ENCODE measurements around the gene EEF1A2.

Gene EEF1A2

DNA sequence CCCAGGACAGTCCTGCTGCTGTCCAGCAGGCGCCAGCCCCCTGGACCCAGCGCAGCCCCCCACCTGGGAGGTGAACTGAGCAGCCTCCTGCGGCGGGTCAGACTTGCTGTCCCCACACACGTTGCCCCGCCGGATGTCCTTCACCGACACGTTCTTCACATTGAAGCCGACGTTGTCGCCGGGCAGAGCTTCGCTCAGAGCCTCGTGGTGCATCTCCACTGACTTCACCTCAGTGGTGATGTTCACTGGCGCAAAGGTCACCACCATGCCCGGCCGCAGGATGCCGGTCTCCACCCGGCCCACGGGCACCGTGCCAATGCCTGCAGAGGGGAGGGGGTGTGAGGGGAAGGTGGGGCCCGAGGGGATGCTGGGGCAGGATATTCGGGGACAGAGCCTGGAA lies 8.5 kb downstream of the EEF1A2 start:
- TF ChIP-seq ZNF565 (CRISPR knock-in tag; conservative IDR thresholded peaks at IDR 0.05; ENCODE audit: low read depth), result no peak
- no peak for TF ChIP-seq ZFP30 (CRISPR knock-in tag; IDR thresholded peaks at IDR 0.05)
- TF ChIP-seq, protein P1, sequence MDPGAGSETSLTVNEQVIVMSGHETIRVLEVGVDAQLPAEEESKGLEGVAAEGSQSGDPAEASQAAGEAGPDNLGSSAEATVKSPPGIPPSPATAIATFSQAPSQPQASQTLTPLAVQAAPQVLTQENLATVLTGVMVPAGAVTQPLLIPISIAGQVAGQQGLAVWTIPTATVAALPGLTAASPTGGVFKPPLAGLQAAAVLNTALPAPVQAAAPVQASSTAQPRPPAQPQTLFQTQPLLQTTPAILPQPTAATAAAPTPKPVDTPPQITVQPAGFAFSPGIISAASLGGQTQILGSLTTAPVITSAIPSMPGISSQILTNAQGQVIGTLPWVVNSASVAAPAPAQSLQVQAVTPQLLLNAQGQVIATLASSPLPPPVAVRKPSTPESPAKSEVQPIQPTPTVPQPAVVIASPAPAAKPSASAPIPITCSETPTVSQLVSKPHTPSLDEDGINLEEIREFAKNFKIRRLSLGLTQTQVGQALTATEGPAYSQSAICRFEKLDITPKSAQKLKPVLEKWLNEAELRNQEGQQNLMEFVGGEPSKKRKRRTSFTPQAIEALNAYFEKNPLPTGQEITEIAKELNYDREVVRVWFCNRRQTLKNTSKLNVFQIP (CRISPR knock-in tag; IDR thresholded peaks at IDR 0.05; ENCODE audit: borderline replicate concordance, low read depth), result no peak
- TF ChIP-seq, protein P2, sequence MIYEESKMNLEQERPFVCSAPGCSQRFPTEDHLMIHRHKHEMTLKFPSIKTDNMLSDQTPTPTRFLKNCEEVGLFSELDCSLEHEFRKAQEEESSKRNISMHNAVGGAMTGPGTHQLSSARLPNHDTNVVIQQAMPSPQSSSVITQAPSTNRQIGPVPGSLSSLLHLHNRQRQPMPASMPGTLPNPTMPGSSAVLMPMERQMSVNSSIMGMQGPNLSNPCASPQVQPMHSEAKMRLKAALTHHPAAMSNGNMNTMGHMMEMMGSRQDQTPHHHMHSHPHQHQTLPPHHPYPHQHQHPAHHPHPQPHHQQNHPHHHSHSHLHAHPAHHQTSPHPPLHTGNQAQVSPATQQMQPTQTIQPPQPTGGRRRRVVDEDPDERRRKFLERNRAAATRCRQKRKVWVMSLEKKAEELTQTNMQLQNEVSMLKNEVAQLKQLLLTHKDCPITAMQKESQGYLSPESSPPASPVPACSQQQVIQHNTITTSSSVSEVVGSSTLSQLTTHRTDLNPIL (CRISPR knock-in tag; IDR thresholded peaks at IDR 0.05; ENCODE audit: low read depth), result no peak
- no peak for TF ChIP-seq TCF4 (CRISPR knock-in tag; IDR thresholded peaks at IDR 0.05; ENCODE audit: borderline replicate concordance)
- TF ChIP-seq ZNF70 (CRISPR knock-in tag; IDR thresholded peaks at IDR 0.05), result no peak
- TF ChIP-seq SNAI2 (CRISPR knock-in tag; IDR thresholded peaks at IDR 0.05), result no peak
- no peak for TF ChIP-seq ZC3H10 (CRISPR knock-in tag; IDR thresholded peaks at IDR 0.05)
- TF ChIP-seq TOX (CRISPR knock-in tag; IDR thresholded peaks at IDR 0.05; ENCODE audit: borderline replicate concordance), result no peak
- TF ChIP-seq ARNTL (CRISPR knock-in tag; IDR thresholded peaks at IDR 0.05; ENCODE audit: borderline replicate concordance, low read depth), result no peak
- TF ChIP-seq ZFP3 (CRISPR knock-in tag; IDR thresholded peaks at IDR 0.05), result no peak
- no peak for TF ChIP-seq OSR1 (CRISPR knock-in tag; IDR thresholded peaks at IDR 0.05)
- no peak for TF ChIP-seq CSDC2 (CRISPR knock-in tag; IDR thresholded peaks at IDR 0.05)
- no peak for ATAC-seq

DNA sequence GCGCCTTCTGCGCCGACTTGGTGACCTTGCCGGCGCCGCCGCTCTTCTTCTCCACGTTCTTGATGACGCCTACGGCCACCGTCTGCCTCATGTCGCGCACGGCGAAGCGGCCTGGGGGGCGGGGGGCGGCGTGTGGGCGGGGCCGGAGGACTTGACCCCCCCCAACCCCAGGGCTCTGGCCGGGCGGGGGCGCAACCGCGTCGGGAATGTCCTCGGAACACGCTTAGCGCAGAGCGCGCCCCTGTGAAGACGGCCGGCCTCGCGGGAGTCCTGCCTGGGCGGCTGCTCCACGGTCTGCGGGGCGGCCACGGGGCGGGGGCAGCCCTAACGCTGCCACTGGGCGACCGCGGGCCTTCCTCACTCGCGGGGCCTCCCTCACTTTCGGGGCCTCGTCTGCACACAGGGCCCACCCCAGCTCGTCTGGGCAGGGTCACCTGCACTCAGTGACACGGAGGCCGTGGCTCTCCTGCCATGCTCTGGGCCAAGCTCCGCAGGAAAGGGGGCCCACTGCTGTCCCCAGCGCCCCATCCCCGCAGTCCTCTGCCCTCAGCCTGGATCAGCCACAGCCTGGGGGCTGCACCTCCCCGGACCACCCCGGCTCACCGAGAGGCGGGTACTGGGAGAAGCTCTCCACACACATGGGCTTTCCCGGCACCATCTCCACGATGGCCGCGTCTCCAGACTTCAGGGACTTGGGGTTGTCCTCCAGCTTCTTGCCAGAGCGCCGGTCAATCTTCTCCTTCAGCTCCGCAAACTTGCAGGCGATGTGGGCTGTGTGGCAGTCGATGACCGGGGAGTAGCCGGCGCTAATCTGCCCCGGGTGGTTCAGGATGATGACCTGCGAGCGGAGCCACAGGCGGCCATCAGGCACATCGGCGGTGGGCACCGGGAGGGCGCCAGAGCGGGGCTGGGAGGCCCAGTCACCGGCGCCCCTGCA lies 10.3 kb downstream of the EEF1A2 start:
- no peak for ATAC-seq
- TF ChIP-seq ISL1 (CRISPR knock-in tag; IDR thresholded peaks at IDR 0.05), result no peak
- TF ChIP-seq, protein P3, sequence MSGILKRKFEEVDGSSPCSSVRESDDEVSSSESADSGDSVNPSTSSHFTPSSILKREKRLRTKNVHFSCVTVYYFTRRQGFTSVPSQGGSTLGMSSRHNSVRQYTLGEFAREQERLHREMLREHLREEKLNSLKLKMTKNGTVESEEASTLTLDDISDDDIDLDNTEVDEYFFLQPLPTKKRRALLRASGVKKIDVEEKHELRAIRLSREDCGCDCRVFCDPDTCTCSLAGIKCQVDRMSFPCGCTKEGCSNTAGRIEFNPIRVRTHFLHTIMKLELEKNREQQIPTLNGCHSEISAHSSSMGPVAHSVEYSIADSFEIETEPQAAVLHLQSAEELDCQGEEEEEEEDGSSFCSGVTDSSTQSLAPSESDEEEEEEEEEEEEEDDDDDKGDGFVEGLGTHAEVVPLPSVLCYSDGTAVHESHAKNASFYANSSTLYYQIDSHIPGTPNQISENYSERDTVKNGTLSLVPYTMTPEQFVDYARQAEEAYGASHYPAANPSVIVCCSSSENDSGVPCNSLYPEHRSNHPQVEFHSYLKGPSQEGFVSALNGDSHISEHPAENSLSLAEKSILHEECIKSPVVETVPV (CRISPR knock-in tag; IDR thresholded peaks at IDR 0.05), result no peak
- TF ChIP-seq RARB (CRISPR knock-in tag; IDR thresholded peaks at IDR 0.05), result no peak
- TF ChIP-seq, protein P4, sequence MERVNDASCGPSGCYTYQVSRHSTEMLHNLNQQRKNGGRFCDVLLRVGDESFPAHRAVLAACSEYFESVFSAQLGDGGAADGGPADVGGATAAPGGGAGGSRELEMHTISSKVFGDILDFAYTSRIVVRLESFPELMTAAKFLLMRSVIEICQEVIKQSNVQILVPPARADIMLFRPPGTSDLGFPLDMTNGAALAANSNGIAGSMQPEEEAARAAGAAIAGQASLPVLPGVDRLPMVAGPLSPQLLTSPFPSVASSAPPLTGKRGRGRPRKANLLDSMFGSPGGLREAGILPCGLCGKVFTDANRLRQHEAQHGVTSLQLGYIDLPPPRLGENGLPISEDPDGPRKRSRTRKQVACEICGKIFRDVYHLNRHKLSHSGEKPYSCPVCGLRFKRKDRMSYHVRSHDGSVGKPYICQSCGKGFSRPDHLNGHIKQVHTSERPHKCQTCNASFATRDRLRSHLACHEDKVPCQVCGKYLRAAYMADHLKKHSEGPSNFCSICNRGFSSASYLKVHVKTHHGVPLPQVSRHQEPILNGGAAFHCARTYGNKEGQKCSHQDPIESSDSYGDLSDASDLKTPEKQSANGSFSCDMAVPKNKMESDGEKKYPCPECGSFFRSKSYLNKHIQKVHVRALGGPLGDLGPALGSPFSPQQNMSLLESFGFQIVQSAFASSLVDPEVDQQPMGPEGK (CRISPR knock-in tag; IDR thresholded peaks at IDR 0.05; ENCODE audit: borderline replicate concordance), result no peak
- TF ChIP-seq, protein P5, sequence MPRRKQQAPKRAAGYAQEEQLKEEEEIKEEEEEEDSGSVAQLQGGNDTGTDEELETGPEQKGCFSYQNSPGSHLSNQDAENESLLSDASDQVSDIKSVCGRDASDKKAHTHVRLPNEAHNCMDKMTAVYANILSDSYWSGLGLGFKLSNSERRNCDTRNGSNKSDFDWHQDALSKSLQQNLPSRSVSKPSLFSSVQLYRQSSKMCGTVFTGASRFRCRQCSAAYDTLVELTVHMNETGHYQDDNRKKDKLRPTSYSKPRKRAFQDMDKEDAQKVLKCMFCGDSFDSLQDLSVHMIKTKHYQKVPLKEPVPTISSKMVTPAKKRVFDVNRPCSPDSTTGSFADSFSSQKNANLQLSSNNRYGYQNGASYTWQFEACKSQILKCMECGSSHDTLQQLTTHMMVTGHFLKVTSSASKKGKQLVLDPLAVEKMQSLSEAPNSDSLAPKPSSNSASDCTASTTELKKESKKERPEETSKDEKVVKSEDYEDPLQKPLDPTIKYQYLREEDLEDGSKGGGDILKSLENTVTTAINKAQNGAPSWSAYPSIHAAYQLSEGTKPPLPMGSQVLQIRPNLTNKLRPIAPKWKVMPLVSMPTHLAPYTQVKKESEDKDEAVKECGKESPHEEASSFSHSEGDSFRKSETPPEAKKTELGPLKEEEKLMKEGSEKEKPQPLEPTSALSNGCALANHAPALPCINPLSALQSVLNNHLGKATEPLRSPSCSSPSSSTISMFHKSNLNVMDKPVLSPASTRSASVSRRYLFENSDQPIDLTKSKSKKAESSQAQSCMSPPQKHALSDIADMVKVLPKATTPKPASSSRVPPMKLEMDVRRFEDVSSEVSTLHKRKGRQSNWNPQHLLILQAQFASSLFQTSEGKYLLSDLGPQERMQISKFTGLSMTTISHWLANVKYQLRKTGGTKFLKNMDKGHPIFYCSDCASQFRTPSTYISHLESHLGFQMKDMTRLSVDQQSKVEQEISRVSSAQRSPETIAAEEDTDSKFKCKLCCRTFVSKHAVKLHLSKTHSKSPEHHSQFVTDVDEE (CRISPR knock-in tag; IDR thresholded peaks at IDR 0.05), result no peak
- TF ChIP-seq PPARA (CRISPR knock-in tag; IDR thresholded peaks at IDR 0.05; ENCODE audit: borderline replicate concordance), result no peak
- no peak for TF ChIP-seq TCF4 (CRISPR knock-in tag; IDR thresholded peaks at IDR 0.05; ENCODE audit: borderline replicate concordance)
- TF ChIP-seq ZNF8 (CRISPR knock-in tag; IDR thresholded peaks at IDR 0.05), result no peak
- TF ChIP-seq CSDC2 (CRISPR knock-in tag; IDR thresholded peaks at IDR 0.05), result no peak
- no peak for TF ChIP-seq TOX (CRISPR knock-in tag; IDR thresholded peaks at IDR 0.05; ENCODE audit: borderline replicate concordance)
- no peak for TF ChIP-seq ESRRG (CRISPR knock-in tag; IDR thresholded peaks at IDR 0.05)
- no peak for TF ChIP-seq SNAI2 (CRISPR knock-in tag; IDR thresholded peaks at IDR 0.05)
- TF ChIP-seq OSR1 (CRISPR knock-in tag; IDR thresholded peaks at IDR 0.05), result no peak
- TF ChIP-seq ZC3H10 (CRISPR knock-in tag; IDR thresholded peaks at IDR 0.05), result no peak

Data from SK-N-SH treated with all-trans-retinoic acid at 6 μM for 48 hours (cell line).